AG04449 (cell line): ENCODE results near the gene COPS2.
A peak's percentile ranks its signal among the peaks of the same experiment; 100 is the strongest.

Experiments
- CTCF ChIA-PET: fragments of 350-600 bp; formaldehyde crosslinking; extraction: SDS; loops from one replicate; lab custom pipeline; 2021; ENCODE audit warnings: antibody characterized with exemption; lab: Yijun Ruan, JAX
- POLR2A ChIA-PET: fragments of 400-600, 350-600 bp; formaldehyde crosslinking; extraction: SDS; loops from one replicate; lab custom pipeline; 2020; ENCODE audit warnings: antibody characterized with exemption, inconsistent platforms; lab: Yijun Ruan, JAX
- DNase-seq: peaks from one replicate; pipeline ENCODE4 v3.0.0-alpha.2; 2010; ENCODE audit warnings: low read depth, low spot score
- H3K4me3 ChIP-seq: 2 replicates; pipeline ENCODE4 v1.5.1; 2011; ENCODE audit warnings: low read depth, mild to moderate bottlenecking, control low read depth, low read length
- TF ChIP-seq, protein P1 (sequence below): IDR thresholded peaks from one replicate; pipeline ENCODE4 v1.5.1; 2011; ENCODE audit warnings: mild to moderate bottlenecking, moderate library complexity, low read length, control low read depth, inconsistent platforms; ENCODE audit not compliant: insufficient read depth; ENCODE audit errors: missing control alignments

COPS2 gene

GRCh38 chr15:49152552-49153312 lies 2.7 kb downstream of the COPS2 start:
- TF ChIP-seq, protein P1, sequence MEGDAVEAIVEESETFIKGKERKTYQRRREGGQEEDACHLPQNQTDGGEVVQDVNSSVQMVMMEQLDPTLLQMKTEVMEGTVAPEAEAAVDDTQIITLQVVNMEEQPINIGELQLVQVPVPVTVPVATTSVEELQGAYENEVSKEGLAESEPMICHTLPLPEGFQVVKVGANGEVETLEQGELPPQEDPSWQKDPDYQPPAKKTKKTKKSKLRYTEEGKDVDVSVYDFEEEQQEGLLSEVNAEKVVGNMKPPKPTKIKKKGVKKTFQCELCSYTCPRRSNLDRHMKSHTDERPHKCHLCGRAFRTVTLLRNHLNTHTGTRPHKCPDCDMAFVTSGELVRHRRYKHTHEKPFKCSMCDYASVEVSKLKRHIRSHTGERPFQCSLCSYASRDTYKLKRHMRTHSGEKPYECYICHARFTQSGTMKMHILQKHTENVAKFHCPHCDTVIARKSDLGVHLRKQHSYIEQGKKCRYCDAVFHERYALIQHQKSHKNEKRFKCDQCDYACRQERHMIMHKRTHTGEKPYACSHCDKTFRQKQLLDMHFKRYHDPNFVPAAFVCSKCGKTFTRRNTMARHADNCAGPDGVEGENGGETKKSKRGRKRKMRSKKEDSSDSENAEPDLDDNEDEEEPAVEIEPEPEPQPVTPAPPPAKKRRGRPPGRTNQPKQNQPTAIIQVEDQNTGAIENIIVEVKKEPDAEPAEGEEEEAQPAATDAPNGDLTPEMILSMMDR: no peak
- H3K4me3 ChIP-seq: no peak overlapping the region
- DNase-seq: no peak
- ChIA-PET CTCF (interaction anchor here (3.0 kb wide), 1 partner anchor 291 kb away, joined by 10 read pairs; no protein-coding TSS in a partner anchor), POLR2A (no interaction called here)

DNA sequence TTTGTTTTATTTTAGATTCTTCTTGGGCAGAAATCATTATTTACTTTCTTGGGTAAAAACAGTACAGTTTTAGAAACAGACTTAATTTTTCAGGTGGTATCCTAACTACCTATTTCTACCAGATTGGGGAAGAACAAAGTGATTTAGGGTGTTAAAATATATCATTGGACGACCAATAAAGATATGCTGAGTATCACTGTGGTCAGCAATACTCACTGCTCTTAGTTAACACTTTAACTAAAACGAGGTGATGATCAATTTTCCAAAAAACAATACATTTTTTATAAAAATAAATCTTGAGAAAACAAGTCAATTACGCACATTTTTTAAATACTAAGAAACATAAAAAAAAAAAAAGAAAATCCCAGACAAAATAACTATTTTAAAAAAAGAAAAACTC lies 3.6 kb downstream of the COPS2 start:
- no peak overlapping the region for H3K4me3 ChIP-seq
- ChIA-PET POLR2A (no interaction called here), CTCF (interaction anchor here (1.5 to 3.0 kb wide), 2 partner anchors 176 to 290 kb away, joined by 4 to 10 read pairs; no protein-coding TSS in a partner anchor)
- TF ChIP-seq, protein P1: no peak
- DNase-seq: no peak

DNA sequence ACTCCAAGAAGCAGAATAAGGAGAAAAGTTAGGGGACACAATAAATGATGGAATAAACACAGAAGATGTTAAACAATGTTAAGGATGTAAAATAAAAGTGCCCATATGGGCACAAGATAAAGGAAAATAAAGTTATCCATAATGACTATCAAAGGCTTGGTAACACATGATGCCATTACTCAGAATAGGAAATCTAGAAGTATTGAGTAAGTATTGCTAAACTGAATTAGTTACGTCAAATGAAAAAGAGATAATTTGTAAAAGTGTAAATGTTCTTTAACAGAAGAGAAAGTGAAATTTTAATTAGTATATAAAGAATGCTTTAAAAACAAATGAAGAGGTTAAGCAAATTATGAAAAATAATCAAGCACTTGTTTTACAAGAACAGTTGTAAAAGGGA lies 6.7 kb downstream of the COPS2 start:
- CTCF ChIA-PET: interaction anchor here (1.1 to 2.3 kb wide), 3 partner anchors 10 to 286 kb away, joined by 3 to 12 read pairs (median 4); no protein-coding TSS in a partner anchor

GRCh38 chr15:49148298-49148697 lies 7.1 kb downstream of the COPS2 start:
- TF ChIP-seq, protein P1: no peak
- no peak overlapping the region for H3K4me3 ChIP-seq
- CTCF ChIA-PET: interaction anchor here (1.6 to 2.3 kb wide), 3 partner anchors 173 to 286 kb away, joined by 4 to 12 read pairs (median 7); no protein-coding TSS in a partner anchor
- POLR2A ChIA-PET: interaction anchor here (0.6 to 0.7 kb wide), 2 partner anchors 11 to 113 kb away, joined by 3 read pairs; no protein-coding TSS in a partner anchor
- DNase-seq: no peak

More for the DNA sequence above, 6.7 kb downstream of the COPS2 start:
- DNase-seq: no peak
- POLR2A ChIA-PET: interaction anchor here (0.6 kb wide), 1 partner anchor 12 kb away, joined by 3 read pairs; no protein-coding TSS in a partner anchor
- TF ChIP-seq, protein P1: no peak
- H3K4me3 ChIP-seq: no peak overlapping the region

GRCh38 chr15:49145651-49146609 lies 9.5 kb downstream of the COPS2 start:
- ChIA-PET POLR2A (interaction anchor here (0.8 kb wide), 1 partner anchor 284 kb away, joined by 3 read pairs; no protein-coding TSS in a partner anchor), CTCF (interaction anchor here (0.6 to 3.9 kb wide), 54 partner anchors 9 to 685 kb away, joined by 3 to 97 read pairs (median 4); partner anchors contain the start of genes COPS2, GALK2, SECISBP2L and SHC4)

More at GRCh38 chr15:49145651-49146609, 9.5 kb downstream of the COPS2 start:
- no peak overlapping the region for H3K4me3 ChIP-seq
- DNase-seq: no peak
- TF ChIP-seq, protein P1: peak; percentile 61
